Measurements from ENCODE around the gene CLCN4. TPM values are rescaled to one million over a fixed set of nuclear protein-coding genes. Genes with fewer than 3 reads are reported as not detected.

CLCN4 gene
- total RNA-seq, 1 experiment from 2014 or later = 21.9 TPM

- DNase-seq (ENCODE audit: low spot score) = peak; percentile 22
Observed at GRCh38 chrX:10166731-10167151, 10.0 kb downstream of the CLCN4 start.

- DNase-seq (ENCODE audit: low spot score) = no peak
Observed at GRCh38 chrX:10167573-10167972, 10.8 kb downstream of the CLCN4 start.

GRCh38 chrX:10168226-10168625, 11.5 kb downstream of the CLCN4 start:
- DNase-seq (ENCODE audit: low spot score) = no peak

GRCh38 chrX:10169175-10169574, 12.4 kb downstream of the CLCN4 start:
- DNase-seq (ENCODE audit: low spot score) = no peak

- DNase-seq (ENCODE audit: low spot score) = no peak
Observed at GRCh38 chrX:10171249-10171648, 14.5 kb downstream of the CLCN4 start.

- no peak for DNase-seq (ENCODE audit: low spot score)
Observed at GRCh38 chrX:10172877-10173276, 16.1 kb downstream of the CLCN4 start.

- no peak for DNase-seq (ENCODE audit: low spot score)
Observed at GRCh38 chrX:10173331-10173900, 16.6 kb downstream of the CLCN4 start.

GRCh38 chrX:10174051-10174450, 17.3 kb downstream of the CLCN4 start:
- DNase-seq (ENCODE audit: low spot score) = no peak

GRCh38 chrX:10174810-10175209, 18.0 kb downstream of the CLCN4 start:
- DNase-seq (ENCODE audit: low spot score) = no peak

- DNase-seq (ENCODE audit: low spot score) = peak; percentile 70
Observed at GRCh38 chrX:10175319-10175871, 18.6 kb downstream of the CLCN4 start.

- DNase-seq (ENCODE audit: low spot score) = no peak
Observed at GRCh38 chrX:10176121-10177003, 19.6 kb downstream of the CLCN4 start.

- no peak for DNase-seq (ENCODE audit: low spot score)
Observed at GRCh38 chrX:10177004-10177396, 20.2 kb downstream of the CLCN4 start.

GRCh38 chrX:10177601-10178000, 20.8 kb downstream of the CLCN4 start:
- DNase-seq (ENCODE audit: low spot score) = no peak

- no peak for DNase-seq (ENCODE audit: low spot score)
Observed at GRCh38 chrX:10178866-10179463, 22.2 kb downstream of the CLCN4 start.

- no peak for DNase-seq (ENCODE audit: low spot score)
Observed at GRCh38 chrX:10183760-10184159, 27.0 kb downstream of the CLCN4 start.

- DNase-seq (ENCODE audit: low spot score) = no peak
Observed at GRCh38 chrX:10184411-10184810, 27.6 kb downstream of the CLCN4 start.

- DNase-seq (ENCODE audit: low spot score) = no peak
Observed at GRCh38 chrX:10186355-10186754, 29.6 kb downstream of the CLCN4 start.

GRCh38 chrX:10187421-10187820, 30.6 kb downstream of the CLCN4 start:
- DNase-seq (ENCODE audit: low spot score) = no peak

- DNase-seq (ENCODE audit: low spot score) = peak; percentile 61
Observed at GRCh38 chrX:10189317-10190268, 32.8 kb downstream of the CLCN4 start.

- peak; percentile 54 for DNase-seq (ENCODE audit: low spot score)
Observed at GRCh38 chrX:10190367-10190766, 33.6 kb downstream of the CLCN4 start.

GRCh38 chrX:10193587-10193986, 36.8 kb downstream of the CLCN4 start:
- DNase-seq (ENCODE audit: low spot score) = no peak

Data from A172 (cell line).